ENCODE data around the gene CXCR5. TPM values are rescaled to one million over a fixed set of nuclear protein-coding genes. Genes with fewer than 3 reads are reported as not detected.

The CXCR5 gene
- total RNA-seq, 6 experiments from 2014 or later = 0.07 TPM; not detected in 4

DNA sequence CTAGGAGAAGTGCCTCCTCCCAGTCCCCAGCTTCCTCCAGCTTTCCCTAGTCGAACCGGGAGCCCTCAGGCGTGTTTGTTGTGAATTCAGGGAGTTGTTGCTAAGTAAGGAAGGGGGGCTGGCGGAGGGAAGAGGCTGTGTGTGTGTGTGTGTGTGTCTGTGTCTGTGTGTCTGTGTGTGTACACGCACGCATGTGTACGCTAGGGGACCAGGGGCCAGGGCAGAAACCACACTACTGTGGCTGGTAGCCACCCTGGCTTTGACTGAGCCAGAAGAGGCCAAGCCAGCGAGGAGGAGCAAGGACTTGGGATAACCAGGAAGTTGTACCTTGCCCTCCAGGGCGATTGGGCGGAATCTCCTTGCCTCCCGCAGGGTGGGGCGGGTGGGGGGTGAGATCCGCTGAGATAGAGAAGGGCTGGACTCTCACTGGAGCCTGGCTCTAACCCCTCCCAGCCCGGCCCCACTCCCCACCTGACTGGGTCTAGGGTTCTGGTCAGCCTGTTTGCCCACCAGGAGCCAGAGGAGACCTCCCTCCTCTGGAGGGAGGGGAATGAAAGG, 34.5 kb downstream of the CXCR5 start:
- Histone ChIP-seq H3K27ac (peak overlapping the region; percentile 72 to 86 (median 74)), H3K9me3 (no peaks in the 10 kb centered on the region), H3K27me3 (no peaks in the 10 kb centered on the region), H3K4me3 (peak overlapping the region in 2 of 3 donors; percentile 28 to 40), H3K36me3 (no peaks in the 10 kb centered on the region), H3K4me1 (peaks cover 2 to 87% (median 49%) of the 10 kb centered on the region in 4 donors)
- intact Hi-C loops (cut with DNase I) = no loop called here
- ATAC-seq (peak; percentile 16 to 47 (median 30)), DNase-seq (peak; percentile 80 to 94 (median 93))
- 2% methylated on average over 8 of the region's 14 CpGs for WGBS (ENCODE audit: insufficient coverage, low coverage, low lambda C conversion rate, missing lambda C conversion rate)
- TF ChIP-seq CTCF (IDR thresholded peaks at IDR 0.05) = no peak
- TF ChIP-seq POLR2A (IDR thresholded peaks at IDR 0.05) = no peak

- intact Hi-C loops (cut with DNase I) = no loop called here
- H3K27me3 ChIP-seq = no peaks in the 10 kb centered on the region
- peak overlapping the region in 2 of 3 donors; percentile 40 to 86 for H3K4me3 ChIP-seq
- no peaks in the 10 kb centered on the region for H3K9me3 ChIP-seq
- DNase-seq (peak in 1 of 3 donors; percentile 34), ATAC-seq (peak in 1 of 4 donors; percentile 0)
- H3K4me1 ChIP-seq = peaks cover 2 to 87% (median 48%) of the 10 kb centered on the region in 4 donors
- 0% methylated on average over 8 of the region's 13 CpGs for whole genome bisulfite sequencing (ENCODE audit: insufficient coverage, low coverage, low lambda C conversion rate, missing lambda C conversion rate)
- H3K27ac ChIP-seq = peak overlapping the region; percentile 74 to 87 (median 86)
- no peak for TF ChIP-seq POLR2A (IDR thresholded peaks at IDR 0.05)
- no peak for TF ChIP-seq CTCF (IDR thresholded peaks at IDR 0.05)
- no peaks in the 10 kb centered on the region for H3K36me3 ChIP-seq
Observed at GRCh38 chr11:118918686-118919280, 35.1 kb downstream of the CXCR5 start.

GRCh38 chr11:118921121-118921928, 37.6 kb downstream of the CXCR5 start:
- no peaks in the 10 kb centered on the region for H3K9me3 ChIP-seq
- peak; percentile 76 to 92 (median 86) for DNase-seq
- H3K4me1 ChIP-seq = peaks cover 2 to 71% (median 43%) of the 10 kb centered on the region in 4 donors
- WGBS (ENCODE audit: insufficient coverage, low coverage, low lambda C conversion rate, missing lambda C conversion rate) = 8% methylated on average over 7 of the region's 13 CpGs
- peak; percentile 23 to 44 (median 32) for ATAC-seq
- H3K4me3 ChIP-seq = peak overlapping the region; percentile 32 to 86 (median 78)
- intact Hi-C loops (cut with DNase I) = no loop called here
- no peaks in the 10 kb centered on the region for H3K36me3 ChIP-seq
- H3K27ac ChIP-seq = peak overlapping the region; percentile 74 to 87 (median 86)
- TF ChIP-seq POLR2A (IDR thresholded peaks at IDR 0.05) (peak; percentile 8), CTCF (IDR thresholded peaks at IDR 0.05) (no peak)
- H3K27me3 ChIP-seq = no peaks in the 10 kb centered on the region

- no peaks in the 10 kb centered on the region for H3K36me3 ChIP-seq
- intact Hi-C loops (cut with DNase I) = no loop called here
- ATAC-seq (peak; percentile 49 to 65 (median 52)), DNase-seq (peak; percentile 88 to 95 (median 95))
- H3K4me3 ChIP-seq = peak overlapping the region; percentile 78 to 86 (median 79)
- TF ChIP-seq CTCF (IDR thresholded peaks at IDR 0.05) = no peak
- TF ChIP-seq POLR2A (IDR thresholded peaks at IDR 0.05) = peak; percentile 76
- H3K9me3 ChIP-seq = no peaks in the 10 kb centered on the region
- H3K27me3 ChIP-seq = no peaks in the 10 kb centered on the region
- H3K4me1 ChIP-seq = peaks cover 2 to 66% (median 35%) of the 10 kb centered on the region in 4 donors
- peak overlapping the region; percentile 74 to 87 (median 86) for H3K27ac ChIP-seq
- 0% methylated on average over 2 of the region's 20 CpGs for WGBS (ENCODE audit: insufficient coverage, low coverage, low lambda C conversion rate, missing lambda C conversion rate)
Observed at GRCh38 chr11:118921929-118922744, 38.4 kb downstream of the CXCR5 start.
